OCI-LY7 (cell line): ENCODE data around the gene AGA. TPM values are rescaled to one million over a fixed set of nuclear protein-coding genes. Genes with fewer than 3 reads are reported as not detected.

ENCODE experiments used
- BruUV-seq: library from RNA; stranded (reverse); fragments of 400-500 nt; replicated peaks from 2 replicates; lab custom pipeline; 2021; lab: Mats Ljungman, UMichigan
- CTCF ChIA-PET: fragments of 300-600 bp; sonication (Branson Sonifier 250); formaldehyde crosslinking; loops from one replicate; lab custom pipeline; 2022; ENCODE audit warnings: antibody characterized with exemption; ENCODE audit not compliant: unreplicated experiment; lab: Charles Lee
- POLR2A ChIA-PET: fragments of 300-600 bp; sonication (Branson Sonifier 250); formaldehyde crosslinking; loops from one replicate; lab custom pipeline; 2022; ENCODE audit warnings: antibody characterized with exemption; lab: Charles Lee
- DNase-seq: peaks from one replicate; pipeline ENCODE4 v3.0.0-alpha.2; 2015; ENCODE audit warnings: low spot score
- H2AFZ ChIP-seq: fragments of 200-600 bp; sonication (generic), shearing (Covaris generic); 2 replicates; pipeline ENCODE4 v1.6.1; 2014; ENCODE audit warnings: mild to moderate bottlenecking, antibody characterized with exemption, low read length, moderate library complexity
- H3K27ac ChIP-seq: fragments of 200-600 bp; sonication (generic); 2 replicates; pipeline ENCODE4 v1.5.1; 2014; ENCODE audit warnings: mixed run types, low read depth, mild to moderate bottlenecking, moderate library complexity, low read length, inconsistent platforms; ENCODE audit not compliant: poor library complexity, severe bottlenecking
- H3K36me3 ChIP-seq: fragments of 200-600 bp; sonication (generic); 2 replicates; pipeline ENCODE4 v1.6.1; 2014; ENCODE audit warnings: mild to moderate bottlenecking, antibody characterized with exemption, low read length, moderate library complexity, mixed read lengths; ENCODE audit not compliant: insufficient read depth
- H3K4me1 ChIP-seq: fragments of 200-600 bp; sonication (generic); 2 replicates; pipeline ENCODE4 v1.5.1; 2014; ENCODE audit warnings: mild to moderate bottlenecking, low read length; ENCODE audit not compliant: insufficient read depth, poor library complexity, severe bottlenecking
- H3K4me2 ChIP-seq: fragments of 200-600 bp; sonication (generic); 2 replicates; pipeline ENCODE4 v1.6.1; 2014; ENCODE audit warnings: mild to moderate bottlenecking, low read length
- H3K4me3 ChIP-seq: fragments of 200-600 bp; sonication (generic); 2 replicates; pipeline ENCODE4 v1.5.1; 2014; ENCODE audit warnings: mild to moderate bottlenecking, low read depth, low read length; ENCODE audit not compliant: poor library complexity, severe bottlenecking
- H3K79me2 ChIP-seq: fragments of 200-600 bp; sonication (generic); 2 replicates; pipeline ENCODE4 v1.6.1; 2016; ENCODE audit warnings: low read depth, mild to moderate bottlenecking, low read length, moderate library complexity, mixed read lengths; ENCODE audit not compliant: insufficient read depth
- H3K9me2 ChIP-seq: fragments of 200-600 bp; sonication (generic); 2 replicates; pipeline ENCODE4 v1.6.1; 2016; ENCODE audit warnings: mild to moderate bottlenecking, low read length, mixed read lengths; ENCODE audit not compliant: insufficient read depth
- H3K9me3 ChIP-seq: fragments of 200-600 bp; sonication (generic); 2 replicates; pipeline ENCODE4 v1.6.1; 2014; ENCODE audit warnings: mild to moderate bottlenecking, mixed run types, low read length, mixed read lengths
- H4K20me1 ChIP-seq: fragments of 200-600 bp; sonication (generic); 2 replicates; pipeline ENCODE4 v1.6.1; 2014; ENCODE audit warnings: mild to moderate bottlenecking, antibody characterized with exemption, low read length, moderate library complexity, mixed read lengths; ENCODE audit not compliant: insufficient read depth
- EZH2phosphoT487 ChIP-seq: fragments of 200-600 bp; sonication (generic); IDR thresholded peaks from 2 replicates; pipeline ENCODE4 v1.6.1; 2018; ENCODE audit warnings: low read depth, borderline replicate concordance, mild to moderate bottlenecking, mixed run types, antibody characterized with exemption, low read length, moderate library complexity, mixed read lengths
- intact Hi-C: fragments of 100-400 bp; cut with micrococcal nuclease; formaldehyde crosslinking; loops from one replicate; pipeline ENCODE4 v1.10.0; 2022; ENCODE audit not compliant: unreplicated experiment
- total RNA-seq, 2 experiments: library from RNA; depleted of rRNA in 1 of 2; stranded (reverse); fragments of >200 nt in 1 of 2; shearing (Covaris generic) in 1 of 2; gene quantifications; 2 replicates each; pipeline ENCODE4 v1.2.3, GENCODE V29; 2014 to 2022
- TF ChIP-seq, protein P1 (sequence below): fragments of 200-600 bp; sonication (generic); conservative IDR thresholded peaks from 2 replicates; pipeline ENCODE4 v1.5.1; 2014; ENCODE audit warnings: mild to moderate bottlenecking, antibody characterized with exemption, low read length, moderate library complexity, mixed read lengths

Gene AGA
- total RNA-seq, 2 experiments from 2014 or later = 15.5 to 23.2 TPM

DNA sequence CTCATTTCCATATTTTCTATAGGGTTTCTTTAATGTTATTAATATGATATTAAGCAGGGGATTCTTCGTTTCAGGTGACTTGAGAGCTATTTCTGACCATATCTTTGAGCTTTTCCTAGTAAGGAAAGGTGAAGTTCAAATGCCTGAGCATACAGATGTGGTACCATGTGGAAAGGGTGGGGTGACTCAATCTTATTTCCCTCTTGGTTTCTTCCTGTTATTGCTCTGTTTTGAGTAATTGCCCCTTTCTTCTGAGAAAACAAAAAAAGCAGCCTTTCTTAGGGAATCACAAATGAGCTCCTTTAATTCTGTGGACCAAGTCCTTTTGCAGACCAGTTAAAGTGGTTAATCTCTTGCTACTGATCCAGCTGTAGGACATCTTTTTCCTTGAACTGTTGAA, 41.0 kb upstream of the AGA start:
- POLR2A ChIA-PET = interaction anchor here (0.8 to 1.9 kb wide), 2 partner anchors 9 to 10 kb away, joined by 4 to 7 read pairs; no protein-coding TSS in a partner anchor
- CTCF ChIA-PET = no interaction called here

DNA sequence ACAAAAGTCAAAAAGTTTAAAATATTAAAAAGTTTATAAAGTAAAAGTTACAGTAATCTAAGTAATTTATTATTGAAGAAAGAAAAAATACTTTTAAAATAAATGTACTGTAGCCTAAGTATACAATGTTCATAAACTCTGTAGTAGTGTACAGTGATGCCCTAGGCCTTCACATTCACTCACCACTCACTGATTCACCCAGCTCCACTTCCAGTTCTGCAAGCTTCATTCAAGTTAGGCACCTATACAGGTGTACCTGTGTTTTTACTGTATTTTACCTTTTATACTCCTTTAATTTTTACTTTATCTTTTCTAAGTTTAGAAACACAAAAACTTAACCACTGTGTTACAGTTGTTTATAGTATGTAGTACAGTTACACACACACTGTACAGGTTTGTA, 40.1 kb upstream of the AGA start:
- CTCF ChIA-PET = no interaction called here
- no TSS peak for BruUV-seq
- H4K20me1 ChIP-seq = no peaks in the 10 kb centered on the region

More for the DNA sequence above, 41.0 kb upstream of the AGA start:
- intact Hi-C loops = no loop called here
- Histone ChIP-seq H2AFZ (no peak overlapping the region), H3K36me3 (no peaks in the 10 kb centered on the region), H3K79me2 (no peaks in the 10 kb centered on the region), H3K4me1 (no peaks in the 10 kb centered on the region), H3K4me2 (no peak overlapping the region), H3K9me2 (no peaks in the 10 kb centered on the region), H3K9me3 (no peaks in the 10 kb centered on the region), H3K27ac (no peak overlapping the region), H4K20me1 (no peaks in the 10 kb centered on the region), H3K4me3 (no peak overlapping the region)
- DNase-seq = no peak
- no TSS peak for BruUV-seq
- TF ChIP-seq, protein P1, sequence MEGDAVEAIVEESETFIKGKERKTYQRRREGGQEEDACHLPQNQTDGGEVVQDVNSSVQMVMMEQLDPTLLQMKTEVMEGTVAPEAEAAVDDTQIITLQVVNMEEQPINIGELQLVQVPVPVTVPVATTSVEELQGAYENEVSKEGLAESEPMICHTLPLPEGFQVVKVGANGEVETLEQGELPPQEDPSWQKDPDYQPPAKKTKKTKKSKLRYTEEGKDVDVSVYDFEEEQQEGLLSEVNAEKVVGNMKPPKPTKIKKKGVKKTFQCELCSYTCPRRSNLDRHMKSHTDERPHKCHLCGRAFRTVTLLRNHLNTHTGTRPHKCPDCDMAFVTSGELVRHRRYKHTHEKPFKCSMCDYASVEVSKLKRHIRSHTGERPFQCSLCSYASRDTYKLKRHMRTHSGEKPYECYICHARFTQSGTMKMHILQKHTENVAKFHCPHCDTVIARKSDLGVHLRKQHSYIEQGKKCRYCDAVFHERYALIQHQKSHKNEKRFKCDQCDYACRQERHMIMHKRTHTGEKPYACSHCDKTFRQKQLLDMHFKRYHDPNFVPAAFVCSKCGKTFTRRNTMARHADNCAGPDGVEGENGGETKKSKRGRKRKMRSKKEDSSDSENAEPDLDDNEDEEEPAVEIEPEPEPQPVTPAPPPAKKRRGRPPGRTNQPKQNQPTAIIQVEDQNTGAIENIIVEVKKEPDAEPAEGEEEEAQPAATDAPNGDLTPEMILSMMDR = no peak
- no peak for TF ChIP-seq EZH2phosphoT487

DNA sequence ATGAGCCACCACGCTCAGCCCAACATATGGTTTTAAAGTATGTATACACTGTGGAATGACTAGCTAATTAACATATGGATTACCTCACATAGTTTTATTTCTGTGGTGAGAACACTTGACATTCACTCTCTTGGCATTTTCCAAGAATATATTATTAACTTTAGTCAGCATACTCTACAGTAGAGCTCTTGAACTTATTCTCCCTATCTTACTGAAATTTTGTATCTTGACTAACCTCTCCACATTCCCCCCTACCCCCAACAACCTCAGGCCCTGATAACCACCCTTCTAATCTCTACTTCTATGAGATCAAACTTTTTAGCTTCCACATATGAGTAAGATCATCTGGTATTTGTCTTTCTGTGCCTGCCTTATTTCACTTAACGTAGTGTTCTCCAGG, 38.6 kb upstream of the AGA start:
- CTCF ChIA-PET = no interaction called here
- Histone ChIP-seq H3K36me3 (no peaks in the 10 kb centered on the region), H4K20me1 (no peaks in the 10 kb centered on the region), H3K79me2 (no peaks in the 10 kb centered on the region), H3K4me1 (no peaks in the 10 kb centered on the region), H3K4me2 (no peak overlapping the region), H3K27ac (no peak overlapping the region), H3K9me2 (no peaks in the 10 kb centered on the region), H2AFZ (no peak overlapping the region), H3K4me3 (no peak overlapping the region), H3K9me3 (no peaks in the 10 kb centered on the region)
- POLR2A ChIA-PET = interaction anchor here (0.6 to 1.2 kb wide), 3 partner anchors 9 to 1153 kb away, joined by 3 to 4 read pairs (median 3); no protein-coding TSS in a partner anchor
- BruUV-seq = no TSS peak
- intact Hi-C loops = no loop called here
- no peak for TF ChIP-seq EZH2phosphoT487
- TF ChIP-seq, protein P1 = no peak
- DNase-seq = no peak

More for the DNA sequence above, 40.1 kb upstream of the AGA start:
- POLR2A ChIA-PET = interaction anchor here (0.6 kb wide), 2 partner anchors 11 to 26 kb away, joined by 3 to 4 read pairs; no protein-coding TSS in a partner anchor
- no peak overlapping the region for H3K27ac ChIP-seq
- no peak overlapping the region for H3K4me3 ChIP-seq
- no peaks in the 10 kb centered on the region for H3K4me1 ChIP-seq
- H3K9me3 ChIP-seq = no peaks in the 10 kb centered on the region
- no peak for DNase-seq
- intact Hi-C loops = no loop called here
- no peaks in the 10 kb centered on the region for H3K79me2 ChIP-seq
- no peak overlapping the region for H2AFZ ChIP-seq
- no peaks in the 10 kb centered on the region for H3K9me2 ChIP-seq
- no peaks in the 10 kb centered on the region for H3K36me3 ChIP-seq
- TF ChIP-seq, protein P1 = no peak
- no peak for TF ChIP-seq EZH2phosphoT487
- H3K4me2 ChIP-seq = no peak overlapping the region
